Tibial artery (tissue), 4 donors: Measurements from ENCODE around the gene PLBD2.

Source experiments
- DNase-seq, 2 donors: peaks; one replicate each; pipeline ENCODE4 v3.0.0-alpha.2; 2019
- H3K27ac ChIP-seq, 2 donors: fragments of 200-600 bp; sonication (generic) in 1 of 2; 1 replicate in 1 of 2; 2 replicates in 1 of 2; pipeline ENCODE4 v1.5.1; 2018 to 2019; ENCODE audit warnings: mild to moderate bottlenecking in 1 of 2
- H3K27me3 ChIP-seq, 2 donors: fragments of 200-600 bp; sonication (generic) in 1 of 2; one replicate each; pipeline versions ENCODE4 v1.5.1 to v1.6.0; 2016 to 2019
- H3K36me3 ChIP-seq, 3 donors: fragments of 200-600 bp; sonication (generic) in 2 of 3; one replicate each; pipeline ENCODE4 v1.5.1; 2016 to 2019; ENCODE audit warnings: mild to moderate bottlenecking in 2 of 3
- H3K4me1 ChIP-seq, 4 donors: fragments of 200-600 bp; sonication (generic) in 2 of 4; 1 replicate in 3 of 4; 2 replicates in 1 of 4; pipeline ENCODE4 v1.5.1; 2016 to 2019
- H3K4me3 ChIP-seq, 2 donors: fragments of 200-600 bp; sonication (generic) in 1 of 2; 1 replicate in 1 of 2; 2 replicates in 1 of 2; pipeline ENCODE4 v1.5.1; 2018 to 2019; ENCODE audit warnings: mild to moderate bottlenecking in 2 of 2
- H3K9me3 ChIP-seq, 3 donors: fragments of 200-600 bp; sonication (generic) in 1 of 3; one replicate each; pipeline ENCODE4 v1.5.1; 2016 to 2019
- CTCF ChIP-seq, 2 experiments: fragments of 200-600 bp in 1 of 2; fragments of 450-650 bp in 1 of 2; IDR thresholded peaks; one replicate each; pipeline ENCODE4 v1.5.1; 2017 to 2019; ENCODE audit warnings: antibody characterized with exemption in 2 of 2, mild to moderate bottlenecking in 1 of 2, moderate library complexity in 1 of 2
- intact Hi-C: fragments of 100-400 bp; cut with DNase I; formaldehyde crosslinking; loops from one replicate; pipeline ENCODE4 v1.15.0; 2023; ENCODE audit warnings: low total_unique reads

Gene PLBD2

DNA sequence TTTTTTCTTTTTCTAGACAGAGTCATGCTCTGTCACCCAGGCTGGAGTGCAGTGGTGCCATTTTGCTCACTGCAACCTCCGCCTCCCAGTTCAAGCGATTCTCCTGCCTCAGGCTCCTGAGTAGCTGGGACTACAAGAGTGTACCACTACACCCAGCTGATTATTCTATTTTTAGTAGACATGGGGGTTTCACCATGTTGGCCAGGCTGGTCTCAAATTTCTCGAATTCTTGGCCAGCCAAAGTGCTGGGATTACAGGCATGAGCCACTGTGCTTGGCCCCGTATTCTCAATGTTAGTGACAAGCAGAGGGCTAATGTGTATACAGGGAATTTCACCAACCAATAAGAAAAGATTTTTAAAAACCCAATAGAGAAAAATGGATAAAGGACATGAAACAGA is 8.4 kb downstream of the PLBD2 start:
- TF ChIP-seq CTCF (IDR thresholded peaks at IDR 0.05), result no peak
- H3K9me3 ChIP-seq, result no peaks in the 10 kb centered on the region
- H3K27me3 ChIP-seq, result no peaks in the 10 kb centered on the region
- peaks cover 0 to 19% (median 8%) of the 10 kb centered on the region in 4 donors for H3K4me1 ChIP-seq
- no peak overlapping the region for H3K4me3 ChIP-seq
- intact Hi-C loops, result no loop called here
- no peak for DNase-seq
- no peak overlapping the region for H3K27ac ChIP-seq
- peaks cover 0 to 40% (median 5%) of the 10 kb centered on the region in 3 donors for H3K36me3 ChIP-seq

- Histone ChIP-seq H3K4me1 (peaks cover 0 to 19% (median 8%) of the 10 kb centered on the region in 4 donors), H3K4me3 (no peak overlapping the region), H3K27me3 (no peaks in the 10 kb centered on the region), H3K9me3 (no peaks in the 10 kb centered on the region), H3K27ac (no peak overlapping the region), H3K36me3 (peaks cover 6 to 55% (median 15%) of the 10 kb centered on the region in 3 donors)
- no peak for DNase-seq
- intact Hi-C loops, result no loop called here
- TF ChIP-seq CTCF (IDR thresholded peaks at IDR 0.05), result no peak
Measured at GRCh38 chr12:113368331-113368730, 9.9 kb downstream of the PLBD2 start.

DNA sequence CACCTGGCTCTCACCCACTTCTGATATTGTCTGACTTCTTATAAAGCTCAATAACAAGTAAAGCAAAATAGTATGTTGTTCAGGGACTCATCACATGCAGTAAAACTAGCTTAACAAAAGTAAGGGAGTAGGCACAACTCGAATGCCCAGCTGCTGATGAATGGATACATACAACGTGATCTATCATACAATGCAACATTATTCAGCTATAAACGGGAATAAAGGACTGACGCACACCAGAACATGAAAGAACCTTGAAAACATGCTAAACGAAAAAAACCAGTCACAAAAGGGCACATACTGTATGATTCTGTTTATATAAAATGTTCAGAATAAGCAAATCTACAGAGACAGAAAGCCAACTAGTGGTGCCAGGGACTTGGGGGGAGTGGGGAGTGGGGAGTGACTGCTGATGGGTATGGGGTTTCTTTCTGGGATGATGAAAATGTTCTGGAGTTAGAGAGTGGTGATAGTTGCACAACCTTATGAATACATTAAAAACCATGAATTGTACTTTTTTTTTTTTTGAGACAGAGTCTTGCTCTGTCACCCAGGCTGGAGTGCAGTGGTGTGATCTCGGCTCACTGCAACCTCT is 11.1 kb downstream of the PLBD2 start:
- H3K36me3 ChIP-seq, result peaks cover 14 to 58% (median 26%) of the 10 kb centered on the region in 3 donors
- DNase-seq, result no peak
- no peaks in the 10 kb centered on the region for H3K9me3 ChIP-seq
- TF ChIP-seq CTCF (IDR thresholded peaks at IDR 0.05), result no peak
- intact Hi-C loops, result no loop called here
- H3K27me3 ChIP-seq, result no peaks in the 10 kb centered on the region
- H3K27ac ChIP-seq, result no peak overlapping the region
- peaks cover 0 to 19% (median 8%) of the 10 kb centered on the region in 4 donors for H3K4me1 ChIP-seq
- no peak overlapping the region for H3K4me3 ChIP-seq

- TF ChIP-seq CTCF (IDR thresholded peaks at IDR 0.05), result no peak
- no peak for DNase-seq
- H3K9me3 ChIP-seq, result no peaks in the 10 kb centered on the region
- peaks cover 0 to 15% (median 7%) of the 10 kb centered on the region in 4 donors for H3K4me1 ChIP-seq
- H3K4me3 ChIP-seq, result no peak overlapping the region
- intact Hi-C loops, result no loop called here
- H3K36me3 ChIP-seq, result peaks cover 30 to 74% (median 42%) of the 10 kb centered on the region in 3 donors
- no peaks in the 10 kb centered on the region for H3K27me3 ChIP-seq
- H3K27ac ChIP-seq, result no peak overlapping the region
Measured at GRCh38 chr12:113370923-113371682, 12.7 kb downstream of the PLBD2 start.

- no peak for TF ChIP-seq CTCF (IDR thresholded peaks at IDR 0.05)
- Histone ChIP-seq H3K4me3 (no peak overlapping the region), H3K27me3 (no peaks in the 10 kb centered on the region), H3K36me3 (peaks cover 35 to 81% (median 50%) of the 10 kb centered on the region in 3 donors), H3K9me3 (no peaks in the 10 kb centered on the region), H3K27ac (no peak overlapping the region), H3K4me1 (peaks cover 0 to 8% (median 0%) of the 10 kb centered on the region in 4 donors)
- no peak for DNase-seq
- intact Hi-C loops, result no loop called here
Measured at GRCh38 chr12:113371808-113372207, 13.4 kb downstream of the PLBD2 start.
